Mesendoderm (in vitro differentiated cells): ENCODE results near the gene NETO2.

Experiments
- DNase-seq: peaks from one replicate; pipeline ENCODE4 v3.0.0; 2013
- H2AK5ac ChIP-seq: 2 replicates; pipeline ENCODE4 v1.6.1; 2013; ENCODE audit warnings: low read length, inconsistent platforms
- H2BK120ac ChIP-seq: 2 replicates; pipeline ENCODE4 v1.6.1; 2013; ENCODE audit warnings: low read depth, mild to moderate bottlenecking, low read length, moderate library complexity, mixed read lengths
- H2BK15ac ChIP-seq: replicated peaks from 2 replicates; pipeline ENCODE4 v1.6.1; 2013; ENCODE audit warnings: low read depth, mild to moderate bottlenecking, moderate library complexity
- H2BK5ac ChIP-seq: 2 replicates; pipeline ENCODE4 v1.6.1; 2013; ENCODE audit warnings: low read length, inconsistent platforms
- H3K18ac ChIP-seq: 2 replicates; pipeline ENCODE4 v1.6.1; 2013; ENCODE audit warnings: mild to moderate bottlenecking, low read length, mixed read lengths
- H3K23ac ChIP-seq: one replicate; pipeline ENCODE4 v1.6.1; 2013; ENCODE audit warnings: low read length
- H3K27ac ChIP-seq: 2 replicates; pipeline ENCODE4 v1.5.1; 2013; ENCODE audit warnings: low read depth, mild to moderate bottlenecking, inconsistent platforms, low read length, moderate library complexity
- H3K27me3 ChIP-seq: 2 replicates; pipeline ENCODE4 v1.6.1; 2013; ENCODE audit warnings: low read length, control low read depth, mild to moderate bottlenecking, inconsistent platforms; ENCODE audit not compliant: insufficient read depth, poor library complexity
- H3K36me3 ChIP-seq: 2 replicates; pipeline ENCODE4 v1.6.1; 2013; ENCODE audit warnings: low read length, inconsistent platforms; ENCODE audit not compliant: control insufficient read depth, insufficient read depth
- H3K4ac ChIP-seq: one replicate; pipeline ENCODE4 v1.6.1; 2013; ENCODE audit warnings: low read depth, mild to moderate bottlenecking, low read length, moderate library complexity
- H3K4me1 ChIP-seq: 2 replicates; pipeline ENCODE4 v1.6.1; 2013; ENCODE audit warnings: low read depth, low read length, inconsistent platforms; ENCODE audit not compliant: control insufficient read depth
- H3K4me2 ChIP-seq: 2 replicates; pipeline ENCODE4 v1.6.1; 2013; ENCODE audit warnings: low read length
- H3K4me3 ChIP-seq: 2 replicates; pipeline ENCODE4 v1.5.1; 2013; ENCODE audit warnings: mild to moderate bottlenecking, low read length
- H3K56ac ChIP-seq: one replicate; pipeline ENCODE4 v1.6.1; 2013; ENCODE audit warnings: low read length
- H3K79me1 ChIP-seq: 2 replicates; pipeline ENCODE4 v1.6.1; 2013; ENCODE audit warnings: low read length, inconsistent platforms
- H3K79me2 ChIP-seq: 2 replicates; pipeline ENCODE4 v1.6.1; 2013; ENCODE audit warnings: mild to moderate bottlenecking, low read length; ENCODE audit not compliant: control insufficient read depth, insufficient read depth
- H3K9ac ChIP-seq: 2 replicates; pipeline ENCODE4 v1.6.1; 2013; ENCODE audit warnings: low read length, inconsistent platforms
- H4K5ac ChIP-seq: one replicate; pipeline ENCODE4 v1.6.1; 2013; ENCODE audit warnings: low read length
- H4K8ac ChIP-seq: one replicate; pipeline ENCODE4 v1.6.1; 2013; ENCODE audit warnings: low read depth, mild to moderate bottlenecking, control low read depth, low read length, moderate library complexity
- WGBS: extraction: QIAGEN DNeasy Blood & Tissue Kit; methylation state at CpG from one replicate; pipeline ENCODE4 v1.1.7; 2013; ENCODE audit warnings: low lambda C conversion rate, missing lambda C conversion rate; ENCODE audit not compliant: insufficient coverage; ENCODE audit errors: extremely low coverage; 5-methylcytosine and 5-hydroxymethylcytosine counted together

Gene NETO2

DNA sequence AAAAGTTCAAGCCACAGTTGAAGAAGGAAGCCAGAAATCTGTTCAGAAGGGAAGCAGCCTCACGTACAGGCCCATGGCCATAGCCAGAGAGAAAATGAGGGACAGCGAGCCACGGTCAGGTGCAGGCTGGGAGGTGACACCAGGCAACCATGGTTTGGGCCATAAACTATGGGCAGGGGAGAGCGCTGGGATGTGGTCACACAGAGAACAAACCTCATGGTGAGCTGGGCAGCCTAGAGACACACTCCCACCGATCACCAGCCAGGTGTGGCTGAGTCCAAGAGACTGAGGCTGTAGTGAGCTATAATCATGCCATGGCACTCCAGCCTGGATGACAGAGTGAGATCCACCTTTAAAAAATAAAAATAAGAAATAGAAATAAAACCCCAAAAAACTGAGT lies 76.5 kb downstream of the NETO2 start:
- no peak overlapping the region for H2BK5ac ChIP-seq
- no peaks in the 10 kb centered on the region for H3K4me1 ChIP-seq
- H2BK120ac ChIP-seq, result no peak overlapping the region
- H3K9ac ChIP-seq, result no peak overlapping the region
- H3K79me1 ChIP-seq, result no peaks in the 10 kb centered on the region
- no peak for DNase-seq
- no peaks in the 10 kb centered on the region for H3K36me3 ChIP-seq
- H4K8ac ChIP-seq, result no peak overlapping the region
- H3K27me3 ChIP-seq, result no peaks in the 10 kb centered on the region
- no peak overlapping the region for H3K18ac ChIP-seq
- H3K27ac ChIP-seq, result no peak overlapping the region
- H2AK5ac ChIP-seq, result no peak overlapping the region
- no peak overlapping the region for H3K4ac ChIP-seq
- no peak overlapping the region for H3K23ac ChIP-seq
- H4K5ac ChIP-seq, result no peak overlapping the region
- no peak overlapping the region for H3K4me2 ChIP-seq
- no peak overlapping the region for H2BK15ac ChIP-seq
- H3K79me2 ChIP-seq, result no peaks in the 10 kb centered on the region
- no peak overlapping the region for H3K4me3 ChIP-seq
- no CpG with 5 or more reads among the region's 5 CpGs for WGBS
- H3K56ac ChIP-seq, result no peak overlapping the region

DNA sequence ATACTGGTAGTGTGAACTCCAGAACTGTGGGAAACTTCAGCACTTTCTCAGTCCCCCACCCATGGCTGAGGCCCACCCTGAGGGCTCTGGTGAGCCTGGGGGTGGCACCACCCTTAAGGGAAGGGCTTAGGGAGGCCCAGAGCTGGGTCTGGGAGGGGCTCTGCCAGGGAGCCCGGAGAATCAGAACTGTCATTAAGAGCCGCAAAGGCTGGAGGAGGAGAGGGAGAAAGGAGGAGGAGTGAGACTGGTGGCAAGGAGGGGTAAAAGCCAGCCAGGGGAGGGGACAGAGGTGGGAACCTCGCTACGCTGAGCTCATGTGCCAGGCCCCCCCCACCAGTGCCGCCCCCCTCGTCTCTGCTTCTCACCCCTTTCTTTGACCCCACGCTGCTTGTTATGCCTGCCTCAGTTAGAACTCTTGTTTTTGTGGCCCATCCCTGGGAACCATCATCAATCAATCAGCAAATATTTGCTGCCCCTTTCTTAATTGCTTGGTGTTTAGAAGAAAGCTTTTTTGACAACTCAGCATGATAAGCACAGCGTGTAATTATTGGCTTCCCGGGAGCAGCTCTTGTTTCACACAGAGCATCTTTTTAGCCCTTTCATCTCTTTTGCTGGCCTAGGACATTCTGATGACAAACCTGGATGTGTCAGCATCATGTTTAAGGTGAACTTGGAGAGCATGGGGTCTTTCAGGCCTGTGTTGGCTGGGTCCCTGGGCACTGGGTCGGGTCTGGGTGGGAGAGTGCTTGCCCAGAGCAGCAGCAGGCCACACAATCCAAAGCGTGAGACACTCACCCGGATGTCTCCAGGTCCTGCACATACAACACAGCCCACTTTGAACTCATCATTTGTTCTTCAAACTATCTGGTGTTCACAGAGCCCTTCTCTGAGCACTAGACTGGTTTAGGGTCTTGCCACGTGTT lies 77.7 kb downstream of the NETO2 start:
- Histone ChIP-seq H3K27ac (no peak overlapping the region), H3K18ac (no peak overlapping the region), H3K27me3 (no peaks in the 10 kb centered on the region)

DNA sequence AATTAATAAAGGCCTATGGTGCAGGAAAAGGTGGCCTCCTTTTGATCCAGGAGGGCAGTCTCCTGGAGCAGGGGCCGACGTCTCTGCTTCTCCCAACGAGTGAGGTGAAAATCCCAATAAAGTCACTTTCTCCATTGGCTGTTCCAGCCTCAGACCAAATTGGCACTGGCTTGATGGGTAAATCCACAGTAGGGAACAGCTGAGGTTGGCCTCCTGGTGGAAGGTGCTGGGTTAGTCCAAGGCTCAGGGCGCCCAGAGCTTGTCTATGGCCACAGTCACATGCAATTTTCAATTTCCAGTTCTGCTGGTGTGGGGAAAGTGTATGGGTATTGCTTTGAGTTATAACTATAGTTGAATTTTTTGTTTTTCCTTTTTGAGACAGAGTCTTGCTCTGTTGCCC lies 79.0 kb downstream of the NETO2 start:
- Histone ChIP-seq H3K18ac (no peak overlapping the region), H2BK120ac (no peak overlapping the region), H2BK5ac (no peak overlapping the region), H2AK5ac (no peak overlapping the region), H3K36me3 (no peaks in the 10 kb centered on the region), H3K4me1 (no peaks in the 10 kb centered on the region), H3K4ac (no peak overlapping the region), H3K27ac (no peak overlapping the region), H3K27me3 (no peaks in the 10 kb centered on the region), H3K56ac (no peak overlapping the region), H3K79me2 (no peaks in the 10 kb centered on the region), H4K8ac (no peak overlapping the region), H3K4me3 (no peak overlapping the region), H3K79me1 (no peaks in the 10 kb centered on the region), H3K4me2 (no peak overlapping the region), H2BK15ac (no peak overlapping the region), H3K23ac (no peak overlapping the region), H4K5ac (no peak overlapping the region), H3K9ac (no peak overlapping the region)
- no CpG with 5 or more reads among the region's 4 CpGs for WGBS
- DNase-seq, result no peak

More for the DNA sequence above, 77.7 kb downstream of the NETO2 start:
- H3K4me1 ChIP-seq, result no peaks in the 10 kb centered on the region
- no peak for DNase-seq
- H3K36me3 ChIP-seq, result no peaks in the 10 kb centered on the region
- no peak overlapping the region for H2BK5ac ChIP-seq
- H3K56ac ChIP-seq, result no peak overlapping the region
- H4K8ac ChIP-seq, result no peak overlapping the region
- H3K79me1 ChIP-seq, result no peaks in the 10 kb centered on the region
- H2BK120ac ChIP-seq, result no peak overlapping the region
- H3K4ac ChIP-seq, result no peak overlapping the region
- no CpG with 5 or more reads among the region's 13 CpGs for WGBS
- H3K4me3 ChIP-seq, result no peak overlapping the region
- H3K9ac ChIP-seq, result no peak overlapping the region
- no peak overlapping the region for H3K4me2 ChIP-seq
- H3K79me2 ChIP-seq, result no peaks in the 10 kb centered on the region
- no peak overlapping the region for H2AK5ac ChIP-seq
- H4K5ac ChIP-seq, result no peak overlapping the region
- H3K23ac ChIP-seq, result no peak overlapping the region
- H2BK15ac ChIP-seq, result no peak overlapping the region

DNA sequence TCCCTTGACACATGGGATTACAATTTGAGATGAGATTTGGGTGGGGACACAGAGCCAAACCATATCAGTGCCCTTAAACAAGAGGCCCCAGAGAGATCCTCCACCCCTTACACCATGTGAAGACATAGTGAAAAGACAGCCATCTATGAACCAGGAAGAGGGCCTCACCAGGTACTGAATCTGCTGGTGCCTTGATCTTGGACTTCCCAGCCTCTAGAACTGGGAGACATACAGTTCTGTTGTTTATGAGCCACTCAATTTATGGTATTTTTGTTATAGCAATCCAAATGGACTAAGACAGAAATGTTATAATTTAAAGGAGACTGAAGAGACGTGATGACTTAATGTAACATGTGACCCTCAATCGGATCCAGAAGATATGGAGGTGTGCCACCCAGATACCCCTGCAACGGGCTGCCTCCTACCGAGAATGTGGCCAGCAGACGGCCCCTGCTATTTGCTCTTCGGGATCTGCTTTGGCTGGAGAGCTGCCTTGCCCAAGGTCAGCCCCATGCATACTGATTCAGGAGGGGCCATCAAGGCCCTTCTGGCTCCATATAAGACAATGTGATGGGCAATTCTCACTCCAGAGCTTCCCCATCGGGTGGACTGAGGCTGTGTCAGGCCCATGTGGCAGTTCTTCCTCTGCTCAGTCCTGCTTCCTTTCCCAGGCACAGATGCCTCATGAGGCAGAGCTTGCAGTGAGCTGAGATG lies 80.6 kb downstream of the NETO2 start:
- Histone ChIP-seq H3K23ac (no peak overlapping the region), H4K5ac (no peak overlapping the region), H3K4me3 (no peak overlapping the region), H2AK5ac (no peak overlapping the region), H2BK5ac (no peak overlapping the region), H3K56ac (no peak overlapping the region), H4K8ac (no peak overlapping the region), H3K4me1 (no peaks in the 10 kb centered on the region), H3K79me2 (no peaks in the 10 kb centered on the region), H3K27ac (no peak overlapping the region), H3K27me3 (no peaks in the 10 kb centered on the region), H3K79me1 (no peaks in the 10 kb centered on the region), H3K18ac (no peak overlapping the region), H3K4me2 (no peak overlapping the region), H3K36me3 (no peaks in the 10 kb centered on the region), H2BK15ac (no peak overlapping the region), H3K4ac (no peak overlapping the region), H2BK120ac (no peak overlapping the region), H3K9ac (no peak overlapping the region)
- WGBS, result no CpG with 5 or more reads among the region's 7 CpGs
- DNase-seq, result no peak

DNA sequence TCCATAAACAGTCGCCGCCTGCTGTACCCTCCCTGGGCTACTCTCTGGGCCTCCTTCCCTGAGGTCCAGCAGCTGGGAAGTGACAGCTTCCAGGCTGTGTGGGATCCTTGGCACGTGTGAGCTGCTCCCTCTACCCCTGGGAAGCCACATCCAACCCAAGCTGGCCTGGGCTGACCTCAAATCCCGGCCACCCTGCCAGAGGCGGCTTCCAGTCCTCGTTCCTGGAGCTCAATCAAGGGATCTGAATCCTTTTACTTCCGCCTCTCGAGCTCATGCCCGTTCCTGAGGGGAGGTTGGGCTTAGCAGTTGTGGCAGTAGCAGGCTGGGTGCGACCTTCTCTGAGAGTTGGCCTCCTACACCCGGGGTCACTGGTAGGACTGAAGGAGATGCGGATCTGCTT lies 82.5 kb downstream of the NETO2 start:
- Histone ChIP-seq H3K27me3 (no peaks in the 10 kb centered on the region), H3K27ac (no peak overlapping the region), H3K9ac (no peak overlapping the region), H2BK15ac (no peak overlapping the region), H3K79me1 (no peaks in the 10 kb centered on the region), H2BK120ac (no peak overlapping the region), H4K8ac (no peak overlapping the region), H2BK5ac (no peak overlapping the region), H3K23ac (no peak overlapping the region), H2AK5ac (no peak overlapping the region), H3K36me3 (no peaks in the 10 kb centered on the region), H3K79me2 (no peaks in the 10 kb centered on the region), H4K5ac (no peak overlapping the region), H3K4ac (no peak overlapping the region), H3K56ac (no peak overlapping the region), H3K4me2 (no peak overlapping the region), H3K4me3 (no peak overlapping the region), H3K18ac (no peak overlapping the region), H3K4me1 (no peaks in the 10 kb centered on the region)
- no CpG with 5 or more reads among the region's 12 CpGs for WGBS
- no peak for DNase-seq
